Panc1 (cell line): Measurements from ENCODE around the gene COL23A1. TPM values are rescaled to one million over a fixed set of nuclear protein-coding genes. Genes with fewer than 3 reads are reported as not detected.

ENCODE experiments used
- ATAC-seq: fragments of 200-7000 bp; cut with Tn5 transposase; 2 replicates; pipeline ENCODE4 v1.9.1; 2020; ENCODE audit warnings: mild to moderate bottlenecking, moderate library complexity
- BruUV-seq: library from RNA; stranded (reverse); fragments of 400-500 nt; replicated peaks from 2 replicates; lab custom pipeline; 2021; lab: Mats Ljungman, UMichigan
- CTCF ChIA-PET: fragments of 300-600 bp; sonication (Branson Sonifier 250); formaldehyde crosslinking; loops from one replicate; lab custom pipeline; 2022; ENCODE audit warnings: antibody characterized with exemption; lab: Charles Lee
- POLR2A ChIA-PET: fragments of 300-600 bp; sonication (Branson Sonifier 250); formaldehyde crosslinking; loops from one replicate; lab custom pipeline; 2022; ENCODE audit warnings: antibody characterized with exemption; lab: Charles Lee
- DNase-seq: peaks from one replicate; pipeline ENCODE4 v3.0.0-alpha.2; 2010; ENCODE audit warnings: low read depth, low spot score
- H3K27ac ChIP-seq: 2 replicates; pipeline ENCODE4 v1.5.1; 2011; ENCODE audit warnings: mild to moderate bottlenecking, low read length, inconsistent platforms
- H3K27me3 ChIP-seq: fragments of 200-500 bp; sonication (Bioruptor generic); 2 replicates; pipeline ENCODE4 v1.6.0; 2014; ENCODE audit warnings: low read length, inconsistent platforms; ENCODE audit not compliant: control insufficient read depth, insufficient read depth
- H3K36me3 ChIP-seq: fragments of 200-500 bp; sonication (Bioruptor generic); 2 replicates; pipeline ENCODE4 v1.5.1; 2014; ENCODE audit warnings: inconsistent platforms, mild to moderate bottlenecking, low read length, moderate library complexity; ENCODE audit not compliant: control insufficient read depth, insufficient read depth
- H3K4me1 ChIP-seq: 2 replicates; pipeline ENCODE4 v1.5.1; 2011; ENCODE audit warnings: inconsistent platforms, mild to moderate bottlenecking, low read length, moderate library complexity; ENCODE audit not compliant: control insufficient read depth, insufficient read depth
- H3K4me3 ChIP-seq, 2 experiments: 2 replicates each; pipeline ENCODE4 v1.5.1; 2011 to 2012; ENCODE audit warnings: low read depth in 2 of 2, low read length in 2 of 2, mild to moderate bottlenecking in 2 of 2, inconsistent platforms in 1 of 2, moderate library complexity in 1 of 2
- H3K9me3 ChIP-seq: fragments of 200-500 bp; sonication (Bioruptor generic); 2 replicates; pipeline ENCODE4 v1.5.1; 2014; ENCODE audit warnings: low read depth, mild to moderate bottlenecking, inconsistent platforms, low read length, moderate library complexity; ENCODE audit not compliant: control insufficient read depth, insufficient read depth
- POLR2AphosphoS5 ChIP-seq: IDR thresholded peaks from 2 replicates; pipeline ENCODE4 v1.6.1; 2012; ENCODE audit warnings: mild to moderate bottlenecking, low read depth, low read length, moderate library complexity
- SIN3A ChIP-seq: IDR thresholded peaks from 2 replicates; pipeline ENCODE4 v1.6.1; 2012; ENCODE audit warnings: low read depth, mild to moderate bottlenecking, low read length, moderate library complexity, borderline replicate concordance; ENCODE audit not compliant: insufficient read depth
- TCF7L2 ChIP-seq: IDR thresholded peaks from 2 replicates; pipeline ENCODE4 v1.6.1; 2011; ENCODE audit warnings: mild to moderate bottlenecking, low read depth, low read length, inconsistent platforms
- in situ Hi-C: cut with HindIII; loops from 2 replicates; pipeline ENCODE4 v1.10.0; 2016; ENCODE audit warnings: low sequenced_read_pairs, low pct_unique_long_range_greater_than_20kb
- intact Hi-C: fragments of 100-400 bp; cut with micrococcal nuclease; formaldehyde crosslinking; loops from one replicate; pipeline ENCODE4 v1.10.0; 2022; ENCODE audit not compliant: unreplicated experiment
- total RNA-seq: library from RNA; stranded (reverse); gene quantifications from one replicate; pipeline ENCODE4 v1.2.1, GENCODE V29; 2021; ENCODE audit not compliant: unreplicated experiment
- TF ChIP-seq, protein P1 (sequence below): fragments of 450-650 bp; IDR thresholded peaks from 2 replicates; pipeline ENCODE4 v1.5.1; 2017; ENCODE audit warnings: mild to moderate bottlenecking
- TF ChIP-seq, protein P2 (sequence below), 2 experiments: IDR thresholded peaks; 2 replicates each; pipeline ENCODE4 v1.6.1; 2011 to 2012; ENCODE audit warnings: low read depth in 2 of 2, control low read depth in 1 of 2, low read length in 1 of 2, mild to moderate bottlenecking in 1 of 2, moderate library complexity in 1 of 2; ENCODE audit not compliant: insufficient read depth in 1 of 2

Gene COL23A1
- total RNA-seq, 1 experiment from 2014 or later = 0.05 TPM

DNA sequence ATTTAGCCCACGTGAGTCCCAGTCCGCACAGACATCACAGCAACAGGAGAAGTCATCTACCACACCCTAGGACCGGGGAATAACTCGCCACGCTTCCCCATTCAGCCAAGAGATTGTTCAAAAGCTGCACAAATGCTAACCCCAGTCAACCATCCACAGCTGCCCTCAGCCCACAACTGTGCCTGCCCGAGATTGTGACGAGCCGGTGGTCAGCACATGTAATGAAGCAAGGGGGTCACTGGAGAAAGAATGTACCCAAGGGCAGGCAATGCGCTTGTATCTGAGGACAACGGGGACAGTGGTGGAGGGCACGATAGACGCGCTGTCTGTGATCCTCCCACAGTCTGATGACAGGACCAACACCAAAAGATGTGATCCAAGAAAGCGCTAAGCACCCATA, 67.8 kb downstream of the COL23A1 start:
- intact Hi-C loops (no loop called here), in situ Hi-C loops (no loop called here)
- H3K4me1 ChIP-seq = peaks cover 6% of the 10 kb centered on the region
- ATAC-seq (no peak), DNase-seq (no peak)
- no peak overlapping the region for H3K4me3 ChIP-seq
- H3K27ac ChIP-seq = no peak overlapping the region
- BruUV-seq = no TSS peak
- TF ChIP-seq TCF7L2 (no peak), POLR2AphosphoS5 (no peak), SIN3A (no peak)
- TF ChIP-seq, protein P1, sequence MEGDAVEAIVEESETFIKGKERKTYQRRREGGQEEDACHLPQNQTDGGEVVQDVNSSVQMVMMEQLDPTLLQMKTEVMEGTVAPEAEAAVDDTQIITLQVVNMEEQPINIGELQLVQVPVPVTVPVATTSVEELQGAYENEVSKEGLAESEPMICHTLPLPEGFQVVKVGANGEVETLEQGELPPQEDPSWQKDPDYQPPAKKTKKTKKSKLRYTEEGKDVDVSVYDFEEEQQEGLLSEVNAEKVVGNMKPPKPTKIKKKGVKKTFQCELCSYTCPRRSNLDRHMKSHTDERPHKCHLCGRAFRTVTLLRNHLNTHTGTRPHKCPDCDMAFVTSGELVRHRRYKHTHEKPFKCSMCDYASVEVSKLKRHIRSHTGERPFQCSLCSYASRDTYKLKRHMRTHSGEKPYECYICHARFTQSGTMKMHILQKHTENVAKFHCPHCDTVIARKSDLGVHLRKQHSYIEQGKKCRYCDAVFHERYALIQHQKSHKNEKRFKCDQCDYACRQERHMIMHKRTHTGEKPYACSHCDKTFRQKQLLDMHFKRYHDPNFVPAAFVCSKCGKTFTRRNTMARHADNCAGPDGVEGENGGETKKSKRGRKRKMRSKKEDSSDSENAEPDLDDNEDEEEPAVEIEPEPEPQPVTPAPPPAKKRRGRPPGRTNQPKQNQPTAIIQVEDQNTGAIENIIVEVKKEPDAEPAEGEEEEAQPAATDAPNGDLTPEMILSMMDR = no peak
- TF ChIP-seq, protein P2, sequence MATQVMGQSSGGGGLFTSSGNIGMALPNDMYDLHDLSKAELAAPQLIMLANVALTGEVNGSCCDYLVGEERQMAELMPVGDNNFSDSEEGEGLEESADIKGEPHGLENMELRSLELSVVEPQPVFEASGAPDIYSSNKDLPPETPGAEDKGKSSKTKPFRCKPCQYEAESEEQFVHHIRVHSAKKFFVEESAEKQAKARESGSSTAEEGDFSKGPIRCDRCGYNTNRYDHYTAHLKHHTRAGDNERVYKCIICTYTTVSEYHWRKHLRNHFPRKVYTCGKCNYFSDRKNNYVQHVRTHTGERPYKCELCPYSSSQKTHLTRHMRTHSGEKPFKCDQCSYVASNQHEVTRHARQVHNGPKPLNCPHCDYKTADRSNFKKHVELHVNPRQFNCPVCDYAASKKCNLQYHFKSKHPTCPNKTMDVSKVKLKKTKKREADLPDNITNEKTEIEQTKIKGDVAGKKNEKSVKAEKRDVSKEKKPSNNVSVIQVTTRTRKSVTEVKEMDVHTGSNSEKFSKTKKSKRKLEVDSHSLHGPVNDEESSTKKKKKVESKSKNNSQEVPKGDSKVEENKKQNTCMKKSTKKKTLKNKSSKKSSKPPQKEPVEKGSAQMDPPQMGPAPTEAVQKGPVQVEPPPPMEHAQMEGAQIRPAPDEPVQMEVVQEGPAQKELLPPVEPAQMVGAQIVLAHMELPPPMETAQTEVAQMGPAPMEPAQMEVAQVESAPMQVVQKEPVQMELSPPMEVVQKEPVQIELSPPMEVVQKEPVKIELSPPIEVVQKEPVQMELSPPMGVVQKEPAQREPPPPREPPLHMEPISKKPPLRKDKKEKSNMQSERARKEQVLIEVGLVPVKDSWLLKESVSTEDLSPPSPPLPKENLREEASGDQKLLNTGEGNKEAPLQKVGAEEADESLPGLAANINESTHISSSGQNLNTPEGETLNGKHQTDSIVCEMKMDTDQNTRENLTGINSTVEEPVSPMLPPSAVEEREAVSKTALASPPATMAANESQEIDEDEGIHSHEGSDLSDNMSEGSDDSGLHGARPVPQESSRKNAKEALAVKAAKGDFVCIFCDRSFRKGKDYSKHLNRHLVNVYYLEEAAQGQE (IDR thresholded peaks at IDR 0.05; ENCODE audit: insufficient read depth in 1 of 2, low read depth in 2 of 2, low read length in 1 of 2) = no peak
- no peaks in the 10 kb centered on the region for H3K36me3 ChIP-seq
- H3K27me3 ChIP-seq = no peaks in the 10 kb centered on the region
- CTCF ChIA-PET = no interaction called here
- POLR2A ChIA-PET = no interaction called here
- H3K9me3 ChIP-seq = no peaks in the 10 kb centered on the region

DNA sequence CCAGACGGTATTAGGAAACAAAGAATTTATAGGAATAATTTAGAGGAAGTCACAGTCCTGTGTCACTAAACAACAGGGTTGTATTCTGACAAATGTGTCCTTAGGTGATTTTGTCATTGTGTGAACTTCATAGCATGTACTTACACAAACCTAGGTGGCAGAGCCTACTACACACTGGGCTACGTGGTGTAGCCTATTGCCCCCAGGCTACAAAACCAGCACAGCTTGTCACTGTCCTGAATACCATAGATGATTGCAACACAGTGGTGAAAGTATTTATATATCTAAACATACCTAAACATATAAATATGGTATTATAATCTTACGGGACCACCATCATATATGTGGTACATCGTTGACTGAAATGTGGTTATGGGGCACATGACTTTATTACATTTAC, 69.3 kb downstream of the COL23A1 start:
- DNase-seq = no peak
- TF ChIP-seq, protein P1 = no peak
- TF ChIP-seq TCF7L2 (no peak), SIN3A (no peak), POLR2AphosphoS5 (no peak)
- TF ChIP-seq, protein P2 (IDR thresholded peaks at IDR 0.05; ENCODE audit: insufficient read depth in 1 of 2, low read depth in 2 of 2, low read length in 1 of 2) = no peak
- intact Hi-C loops = no loop called here
- Histone ChIP-seq H3K36me3 (no peaks in the 10 kb centered on the region), H3K27me3 (no peaks in the 10 kb centered on the region), H3K4me3 (no peak overlapping the region), H3K4me1 (no peaks in the 10 kb centered on the region), H3K27ac (no peak overlapping the region), H3K9me3 (no peaks in the 10 kb centered on the region)
- POLR2A ChIA-PET = interaction anchor here (0.6 kb wide), 1 partner anchor 210 kb away, joined by 3 read pairs; the partner anchor contains the start of gene ZNF354A
- no TSS peak for BruUV-seq
- ATAC-seq = no peak
- in situ Hi-C loops = no loop called here
- CTCF ChIA-PET = no interaction called here
